NT2/D1 (cell line): ENCODE results near the gene BTBD6.

ENCODE experiments used
- DNase-seq: peaks from one replicate; pipeline ENCODE4 v3.0.0-alpha.2; 2011; ENCODE audit warnings: low read depth, low spot score
- H3K27me3 ChIP-seq: 2 replicates; pipeline ENCODE4 v1.6.0; 2011; ENCODE audit warnings: mild to moderate bottlenecking; ENCODE audit not compliant: insufficient read length, insufficient read depth
- H3K36me3 ChIP-seq: 2 replicates; pipeline ENCODE4 v1.6.1; 2011; ENCODE audit warnings: mild to moderate bottlenecking, low read length, mixed read lengths; ENCODE audit not compliant: insufficient read depth, insufficient read length
- H3K4me1 ChIP-seq: 2 replicates; pipeline ENCODE4 v1.5.1; 2011; ENCODE audit not compliant: insufficient read depth, insufficient read length
- H3K4me3 ChIP-seq: 2 replicates; pipeline ENCODE4 v1.5.1; 2011; ENCODE audit warnings: low read depth; ENCODE audit not compliant: insufficient read length
- H3K9ac ChIP-seq: 2 replicates; pipeline ENCODE4 v1.6.0; 2011; ENCODE audit warnings: low read depth; ENCODE audit not compliant: insufficient read length
- H3K9me3 ChIP-seq: 2 replicates; pipeline ENCODE4 v1.5.1; 2011; ENCODE audit warnings: mild to moderate bottlenecking, low read length; ENCODE audit not compliant: insufficient read depth
- SUZ12 ChIP-seq: IDR thresholded peaks from 2 replicates; pipeline ENCODE4 v1.6.1; 2011; ENCODE audit not compliant: insufficient read length, insufficient read depth; ENCODE audit errors: extremely low read depth
- YY1 ChIP-seq: IDR thresholded peaks from 2 replicates; pipeline ENCODE4 v1.6.1; 2011; ENCODE audit not compliant: insufficient read length, insufficient read depth
- ZNF274 ChIP-seq: IDR thresholded peaks from 2 replicates; pipeline ENCODE4 v1.6.1; 2011; ENCODE audit warnings: mild to moderate bottlenecking, low read depth, low read length

Gene BTBD6

GRCh38 chr14:105211086-105211757, 37.1 kb upstream of the BTBD6 start:
- no peaks in the 10 kb centered on the region for H3K9me3 ChIP-seq
- H3K27me3 ChIP-seq, result no peaks in the 10 kb centered on the region
- no peak for DNase-seq
- no peak overlapping the region for H3K4me3 ChIP-seq
- peaks cover 7% of the 10 kb centered on the region for H3K4me1 ChIP-seq
- H3K36me3 ChIP-seq, result peaks cover 26% of the 10 kb centered on the region
- H3K9ac ChIP-seq, result no peak overlapping the region
- TF ChIP-seq YY1, result no peak
- TF ChIP-seq SUZ12, result no peak
- no peak for TF ChIP-seq ZNF274

- Histone ChIP-seq H3K36me3 (peaks cover 31% of the 10 kb centered on the region), H3K9me3 (no peaks in the 10 kb centered on the region), H3K4me3 (no peak overlapping the region), H3K27me3 (no peaks in the 10 kb centered on the region), H3K9ac (no peak overlapping the region), H3K4me1 (peaks cover 7% of the 10 kb centered on the region)
- no peak for DNase-seq
- TF ChIP-seq YY1 (no peak), ZNF274 (no peak), SUZ12 (no peak)
These were observed 36.6 kb upstream of the BTBD6 start for GRCh38 chr14:105211758-105212089.

- Histone ChIP-seq H3K4me3 (no peak overlapping the region), H3K27me3 (no peaks in the 10 kb centered on the region), H3K36me3 (peaks cover 38% of the 10 kb centered on the region), H3K9me3 (no peaks in the 10 kb centered on the region), H3K4me1 (peaks cover 4% of the 10 kb centered on the region), H3K9ac (no peak overlapping the region)
- DNase-seq, result no peak
- TF ChIP-seq ZNF274, result no peak
- no peak for TF ChIP-seq SUZ12
- no peak for TF ChIP-seq YY1
These were observed 35.6 kb upstream of the BTBD6 start for GRCh38 chr14:105212541-105213300.

- DNase-seq, result no peak
- Histone ChIP-seq H3K36me3 (peaks cover 43% of the 10 kb centered on the region), H3K4me3 (no peak overlapping the region), H3K27me3 (no peaks in the 10 kb centered on the region), H3K9me3 (no peaks in the 10 kb centered on the region), H3K9ac (no peak overlapping the region), H3K4me1 (peaks cover 2% of the 10 kb centered on the region)
- TF ChIP-seq YY1 (no peak), SUZ12 (no peak), ZNF274 (no peak)
These were observed 35.0 kb upstream of the BTBD6 start for GRCh38 chr14:105213361-105213760.

GRCh38 chr14:105214324-105214915, 33.9 kb upstream of the BTBD6 start:
- Histone ChIP-seq H3K4me3 (no peak overlapping the region), H3K4me1 (peaks cover 2% of the 10 kb centered on the region), H3K27me3 (no peaks in the 10 kb centered on the region), H3K9ac (no peak overlapping the region), H3K9me3 (no peaks in the 10 kb centered on the region), H3K36me3 (peaks cover 49% of the 10 kb centered on the region)
- no peak for DNase-seq
- no peak for TF ChIP-seq ZNF274
- TF ChIP-seq SUZ12, result no peak
- TF ChIP-seq YY1, result no peak

GRCh38 chr14:105215602-105216001, 32.7 kb upstream of the BTBD6 start:
- peaks cover 2% of the 10 kb centered on the region for H3K4me1 ChIP-seq
- no peak overlapping the region for H3K4me3 ChIP-seq
- no peak for DNase-seq
- TF ChIP-seq YY1 (no peak), ZNF274 (no peak), SUZ12 (no peak)
- H3K27me3 ChIP-seq, result no peaks in the 10 kb centered on the region
- H3K9me3 ChIP-seq, result no peaks in the 10 kb centered on the region
- peaks cover 45% of the 10 kb centered on the region for H3K36me3 ChIP-seq
- H3K9ac ChIP-seq, result no peak overlapping the region
